OCI-LY1 (cell line): ENCODE results near the gene PITPNM3.

Source experiments
- H2AFZ ChIP-seq: fragments of 200-600 bp; sonication (generic), shearing (Covaris generic); 2 replicates; pipeline ENCODE4 v1.6.0; 2014; ENCODE audit warnings: antibody characterized with exemption, mild to moderate bottlenecking, low read length
- H3F3A ChIP-seq: fragments of 200-600 bp; sonication (generic), shearing (Covaris generic); 2 replicates; pipeline ENCODE4 v1.6.0; 2014; ENCODE audit warnings: mild to moderate bottlenecking, antibody characterized with exemption, low read length, moderate library complexity; ENCODE audit not compliant: insufficient read depth
- H3K27ac ChIP-seq: fragments of 200-600 bp; sonication (generic); 2 replicates; pipeline ENCODE4 v1.5.1; 2014; ENCODE audit warnings: low read length, mixed run types, mild to moderate bottlenecking, low read depth; ENCODE audit not compliant: poor library complexity, severe bottlenecking
- H3K27me3 ChIP-seq: fragments of 200-600 bp; sonication (generic); 2 replicates; pipeline ENCODE4 v1.6.0; 2014; ENCODE audit warnings: antibody characterized with exemption, mild to moderate bottlenecking, low read length, moderate library complexity; ENCODE audit not compliant: insufficient read depth
- H3K36me3 ChIP-seq: fragments of 200-600 bp; sonication (generic); 2 replicates; pipeline ENCODE4 v1.6.1; 2014; ENCODE audit warnings: mild to moderate bottlenecking, antibody characterized with exemption, low read length, moderate library complexity, mixed read lengths; ENCODE audit not compliant: insufficient read depth
- H3K4me1 ChIP-seq: fragments of 200-600 bp; sonication (generic); 2 replicates; pipeline ENCODE4 v1.5.1; 2014; ENCODE audit warnings: mild to moderate bottlenecking, low read length, moderate library complexity; ENCODE audit not compliant: insufficient read depth, severe bottlenecking
- H3K4me2 ChIP-seq: fragments of 200-600 bp; sonication (generic), shearing (Covaris generic); 2 replicates; pipeline ENCODE4 v1.6.1; 2014; ENCODE audit warnings: low read length
- H3K4me3 ChIP-seq: fragments of 200-600 bp; sonication (generic); 2 replicates; pipeline ENCODE4 v1.5.1; 2014; ENCODE audit warnings: low read length, low read depth, mild to moderate bottlenecking, mixed read lengths; ENCODE audit not compliant: poor library complexity, severe bottlenecking
- H3K79me2 ChIP-seq: fragments of 200-600 bp; shearing (Covaris generic); 2 replicates; pipeline ENCODE4 v1.6.1; 2016; ENCODE audit warnings: mixed run types, low read length, mixed read lengths; ENCODE audit not compliant: insufficient read depth
- H3K9ac ChIP-seq: fragments of 200-600 bp; sonication (generic), shearing (Covaris generic); 2 replicates; pipeline ENCODE4 v1.6.1; 2014; ENCODE audit warnings: mild to moderate bottlenecking, low read length, mixed read lengths
- H3K9me2 ChIP-seq: fragments of 200-600 bp; sonication (generic), shearing (Covaris generic); 2 replicates; pipeline ENCODE4 v1.6.1; 2014; ENCODE audit warnings: low read depth, mild to moderate bottlenecking, low read length, mixed read lengths
- H3K9me3 ChIP-seq: fragments of 200-600 bp; shearing (Covaris generic); 2 replicates; pipeline ENCODE4 v1.6.1; 2014; ENCODE audit warnings: low read length, mixed read lengths
- H4K20me1 ChIP-seq: fragments of 200-600 bp; sonication (generic), shearing (Covaris generic); 2 replicates; pipeline ENCODE4 v1.6.0; 2016; ENCODE audit warnings: mild to moderate bottlenecking, low read length; ENCODE audit not compliant: insufficient read depth
- EZH2 ChIP-seq: fragments of 200-600 bp; sonication (generic), shearing (Covaris generic); IDR thresholded peaks from 2 replicates; pipeline ENCODE4 v1.8.0; 2017; ENCODE audit warnings: borderline replicate concordance, mixed run types, mild to moderate bottlenecking, antibody characterized with exemption, low read length, moderate library complexity, mixed read lengths
- TF ChIP-seq, protein P1 (sequence below): fragments of 200-600 bp; sonication (generic), shearing (Covaris generic); IDR thresholded peaks from 2 replicates; pipeline ENCODE4 v1.5.1; 2017; ENCODE audit warnings: mild to moderate bottlenecking, antibody characterized with exemption, low read length, moderate library complexity, mixed read lengths

PITPNM3 gene

GRCh38 chr17:6452471-6453266, 103.7 kb downstream of the PITPNM3 start:
- Histone ChIP-seq H3K9me3 (no peaks in the 10 kb centered on the region), H3K9me2 (no peaks in the 10 kb centered on the region), H3K27me3 (peaks cover 4% of the 10 kb centered on the region; the same call in 1 of the 2 replicates), H4K20me1 (no peaks in the 10 kb centered on the region), H3K9ac (no peak overlapping the region), H2AFZ (no peak overlapping the region), H3K36me3 (no peaks in the 10 kb centered on the region), H3K79me2 (no peaks in the 10 kb centered on the region), H3K4me3 (no peak overlapping the region), H3F3A (no peaks in the 10 kb centered on the region), H3K4me2 (no peak overlapping the region), H3K4me1 (no peaks in the 10 kb centered on the region), H3K27ac (no peak overlapping the region)
- no peak for TF ChIP-seq EZH2

GRCh38 chr17:6450926-6451832, 105.2 kb downstream of the PITPNM3 start:
- Histone ChIP-seq H3K27ac (no peak overlapping the region), H3K36me3 (no peaks in the 10 kb centered on the region), H3F3A (no peaks in the 10 kb centered on the region), H3K27me3 (peaks cover 8% of the 10 kb centered on the region; the same call in 1 of the 2 replicates), H3K4me2 (no peak overlapping the region), H3K4me1 (no peaks in the 10 kb centered on the region), H3K4me3 (no peak overlapping the region), H3K9me2 (no peaks in the 10 kb centered on the region), H4K20me1 (no peaks in the 10 kb centered on the region), H3K79me2 (no peaks in the 10 kb centered on the region), H3K9ac (no peak overlapping the region), H3K9me3 (no peaks in the 10 kb centered on the region), H2AFZ (no peak overlapping the region)
- no peak for TF ChIP-seq EZH2
- TF ChIP-seq, protein P1, sequence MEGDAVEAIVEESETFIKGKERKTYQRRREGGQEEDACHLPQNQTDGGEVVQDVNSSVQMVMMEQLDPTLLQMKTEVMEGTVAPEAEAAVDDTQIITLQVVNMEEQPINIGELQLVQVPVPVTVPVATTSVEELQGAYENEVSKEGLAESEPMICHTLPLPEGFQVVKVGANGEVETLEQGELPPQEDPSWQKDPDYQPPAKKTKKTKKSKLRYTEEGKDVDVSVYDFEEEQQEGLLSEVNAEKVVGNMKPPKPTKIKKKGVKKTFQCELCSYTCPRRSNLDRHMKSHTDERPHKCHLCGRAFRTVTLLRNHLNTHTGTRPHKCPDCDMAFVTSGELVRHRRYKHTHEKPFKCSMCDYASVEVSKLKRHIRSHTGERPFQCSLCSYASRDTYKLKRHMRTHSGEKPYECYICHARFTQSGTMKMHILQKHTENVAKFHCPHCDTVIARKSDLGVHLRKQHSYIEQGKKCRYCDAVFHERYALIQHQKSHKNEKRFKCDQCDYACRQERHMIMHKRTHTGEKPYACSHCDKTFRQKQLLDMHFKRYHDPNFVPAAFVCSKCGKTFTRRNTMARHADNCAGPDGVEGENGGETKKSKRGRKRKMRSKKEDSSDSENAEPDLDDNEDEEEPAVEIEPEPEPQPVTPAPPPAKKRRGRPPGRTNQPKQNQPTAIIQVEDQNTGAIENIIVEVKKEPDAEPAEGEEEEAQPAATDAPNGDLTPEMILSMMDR: no peak

DNA sequence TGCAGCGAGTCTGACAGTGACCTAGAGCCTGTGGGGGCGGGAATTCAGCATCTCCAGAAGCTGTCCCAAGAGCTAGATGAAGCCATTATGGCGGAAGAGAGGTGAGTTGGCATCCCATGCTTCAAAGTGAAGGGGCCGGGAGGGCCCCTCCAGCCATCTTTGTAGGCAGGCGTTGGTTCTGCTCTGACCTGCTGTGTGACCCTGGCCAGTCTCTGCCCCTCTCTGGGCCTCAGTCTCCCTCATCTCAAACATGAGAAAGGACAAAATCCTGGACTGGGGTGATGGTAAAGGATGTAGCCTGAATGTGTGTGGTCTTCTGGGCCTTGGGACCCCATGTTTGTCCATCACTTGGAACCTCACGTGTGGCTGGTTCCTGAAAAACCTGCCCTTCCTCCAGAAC, 107.0 kb downstream of the PITPNM3 start:
- no peaks in the 10 kb centered on the region for H3F3A ChIP-seq
- TF ChIP-seq, protein P1: no peak
- no peak for TF ChIP-seq EZH2

More for the DNA sequence above, 107.0 kb downstream of the PITPNM3 start:
- peaks cover 11% of the 10 kb centered on the region; the same call in 1 of the 2 replicates for H3K27me3 ChIP-seq
- no peak overlapping the region for H3K4me2 ChIP-seq
- H3K9me3 ChIP-seq: no peaks in the 10 kb centered on the region
- H3K27ac ChIP-seq: no peak overlapping the region
- H3K79me2 ChIP-seq: no peaks in the 10 kb centered on the region
- no peaks in the 10 kb centered on the region for H3K36me3 ChIP-seq
- H3K9me2 ChIP-seq: no peaks in the 10 kb centered on the region
- no peak overlapping the region for H2AFZ ChIP-seq
- no peak overlapping the region for H3K4me3 ChIP-seq
- no peaks in the 10 kb centered on the region for H4K20me1 ChIP-seq
- no peak overlapping the region for H3K9ac ChIP-seq
- H3K4me1 ChIP-seq: no peaks in the 10 kb centered on the region
